ENCODE data around the gene SNRPD3.

DNA sequence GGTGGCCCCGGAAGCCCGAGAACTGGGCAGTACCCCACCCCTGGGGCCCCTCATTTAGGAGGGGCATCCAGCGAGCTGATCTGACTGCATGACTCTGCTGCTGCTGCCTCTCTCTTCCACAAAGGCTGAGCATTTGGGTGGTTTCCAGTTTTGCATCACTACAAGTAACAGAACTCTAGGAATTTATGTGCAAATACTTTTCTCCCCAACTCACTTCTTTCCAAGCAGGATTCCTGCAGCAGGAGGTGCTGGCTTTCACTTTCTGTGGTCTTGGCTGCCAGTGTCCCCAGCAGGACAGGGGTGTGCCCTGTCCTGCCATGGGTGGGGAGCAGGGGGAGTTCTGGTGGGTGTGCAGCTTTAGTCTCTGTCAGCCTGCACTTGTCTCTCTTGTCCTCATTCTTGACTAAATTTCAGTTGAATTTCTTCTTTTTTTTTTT, 39.5 kb upstream of the SNRPD3 start:
- no peak for TF ChIP-seq CC2D1A (IDR thresholded peaks at IDR 0.05)
- no peak for TF ChIP-seq TAF1 (IDR thresholded peaks at IDR 0.05; ENCODE audit: control insufficient read depth, extremely low read depth, insufficient read depth, low read length, severe bottlenecking)
- TF ChIP-seq, protein P1, sequence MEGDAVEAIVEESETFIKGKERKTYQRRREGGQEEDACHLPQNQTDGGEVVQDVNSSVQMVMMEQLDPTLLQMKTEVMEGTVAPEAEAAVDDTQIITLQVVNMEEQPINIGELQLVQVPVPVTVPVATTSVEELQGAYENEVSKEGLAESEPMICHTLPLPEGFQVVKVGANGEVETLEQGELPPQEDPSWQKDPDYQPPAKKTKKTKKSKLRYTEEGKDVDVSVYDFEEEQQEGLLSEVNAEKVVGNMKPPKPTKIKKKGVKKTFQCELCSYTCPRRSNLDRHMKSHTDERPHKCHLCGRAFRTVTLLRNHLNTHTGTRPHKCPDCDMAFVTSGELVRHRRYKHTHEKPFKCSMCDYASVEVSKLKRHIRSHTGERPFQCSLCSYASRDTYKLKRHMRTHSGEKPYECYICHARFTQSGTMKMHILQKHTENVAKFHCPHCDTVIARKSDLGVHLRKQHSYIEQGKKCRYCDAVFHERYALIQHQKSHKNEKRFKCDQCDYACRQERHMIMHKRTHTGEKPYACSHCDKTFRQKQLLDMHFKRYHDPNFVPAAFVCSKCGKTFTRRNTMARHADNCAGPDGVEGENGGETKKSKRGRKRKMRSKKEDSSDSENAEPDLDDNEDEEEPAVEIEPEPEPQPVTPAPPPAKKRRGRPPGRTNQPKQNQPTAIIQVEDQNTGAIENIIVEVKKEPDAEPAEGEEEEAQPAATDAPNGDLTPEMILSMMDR (IDR thresholded peaks at IDR 0.05 in 2 of 3, conservative IDR thresholded peaks at IDR 0.05 in 1 of 3; ENCODE audit: insufficient read depth in 2 of 3, low read depth in 1 of 3, low read length in 3 of 3) = no peak
- TF ChIP-seq DPF2 (IDR thresholded peaks at IDR 0.05) = no peak
- no peak for TF ChIP-seq EP300 (IDR thresholded peaks at IDR 0.05; ENCODE audit: low read length)
- no peak for TF ChIP-seq USF2 (CRISPR knock-in tag; IDR thresholded peaks at IDR 0.05)
- TF ChIP-seq SAFB2 (IDR thresholded peaks at IDR 0.05; ENCODE audit: borderline replicate concordance, low read depth, low read length, severe bottlenecking) = no peak
- TF ChIP-seq THRA (IDR thresholded peaks at IDR 0.05) = no peak
- TF ChIP-seq RAD21 (CRISPR knock-in tag; conservative IDR thresholded peaks at IDR 0.05 in 1 of 2, IDR thresholded peaks at IDR 0.05 in 1 of 2) = no peak
- TF ChIP-seq ADNP (tag; IDR thresholded peaks at IDR 0.05) = no peak
- TF ChIP-seq ZNF274 (IDR thresholded peaks at IDR 0.05; ENCODE audit: borderline replicate concordance, low read depth, low read length) = no peak
- TF ChIP-seq FOXJ2 (tag; IDR thresholded peaks at IDR 0.05) = no peak
